Measurements from ENCODE around the gene GPBP1L1. TPM values are rescaled to one million over a fixed set of nuclear protein-coding genes. Genes with fewer than 3 reads are reported as not detected.

Gene GPBP1L1
- total and polyA plus RNA-seq, 9 of the 15 experiments (the other 6 are each of a cell fraction or from before 2014, with no cell fraction given) = 86.0 to 216 (median 138) TPM

GRCh38 chr1:45583666-45584350, 102.5 kb downstream of the GPBP1L1 start, which contains the start of gene NASP (continued):
- TF ChIP-seq SRSF7 (optimal IDR thresholded peaks at IDR 0.05; ENCODE audit: low read depth, low read length) (no peak), NFE2L1 (tag; IDR thresholded peaks at IDR 0.05; ENCODE audit: borderline replicate concordance, low read depth) (no peak), ARID1B (IDR thresholded peaks at IDR 0.05) (peak; percentile 56; the same call in 1 of the 2 replicates), RAD51 (IDR thresholded peaks at IDR 0.05; ENCODE audit: borderline replicate concordance, low read depth) (no peak), MAFK (IDR thresholded peaks at IDR 0.05; ENCODE audit: low read length) (no peak), PYGO2 (tag; IDR thresholded peaks at IDR 0.05) (no peak), NCOA4 (IDR thresholded peaks at IDR 0.05; ENCODE audit: partially characterized antibody) (no peak), SMARCA5 (IDR thresholded peaks at IDR 0.05) (no peak), MED1 (CRISPR knock-in tag; IDR thresholded peaks at IDR 0.05; ENCODE audit: borderline replicate concordance) (no peak), ZNF408 (CRISPR knock-in tag; IDR thresholded peaks at IDR 0.05; ENCODE audit: low read depth) (no peak), XRCC4 (IDR thresholded peaks at IDR 0.05; ENCODE audit: extremely low read depth, insufficient read depth, insufficient read length) (no peak), STAG1 (CRISPR knock-in tag; IDR thresholded peaks at IDR 0.05; ENCODE audit: borderline replicate concordance) (peak; percentile 26; the same call in 1 of the 2 replicates), SRSF9 (IDR thresholded peaks at IDR 0.05; ENCODE audit: borderline replicate concordance, low read depth, low read length) (no peak), FOXJ3 (CRISPR knock-in tag; IDR thresholded peaks at IDR 0.05) (no peak; the same call in 1 of the 2 replicates), MYNN (IDR thresholded peaks at IDR 0.05) (0 out of 2 replicates have a peak, but pooled peaks have one; percentile 31), MYNN (CRISPR knock-in tag; IDR thresholded peaks at IDR 0.05) (no peak), NEUROD1 (IDR thresholded peaks at IDR 0.05; ENCODE audit: borderline replicate concordance, low read depth, low read length, partially characterized antibody) (peak; percentile 68), ZBTB26 (CRISPR knock-in tag; IDR thresholded peaks at IDR 0.05) (no peak), ZNF592 (IDR thresholded peaks at IDR 0.05) (no peak), FOXO4 (CRISPR knock-in tag; IDR thresholded peaks at IDR 0.05) (no peak), TBP (optimal IDR thresholded peaks at IDR 0.05; ENCODE audit: low read depth, low read length) (peak; percentile 99), ZNF282 (CRISPR knock-in tag; IDR thresholded peaks at IDR 0.05) (peak; percentile 97), TFAM (CRISPR knock-in tag; conservative IDR thresholded peaks at IDR 0.05) (no peak)

All from K562 (cell line).